Stomach (tissue), 4 donors: ENCODE results near the gene EMD.

Source experiments
- EP300 ChIP-seq: sonication (generic); formaldehyde crosslinking; IDR thresholded peaks from one replicate; pipeline ENCODE4 v1.6.1; 2017; ENCODE audit warnings: antibody characterized with exemption
- POLR2A ChIP-seq, 4 donors: fragments of 450-650 bp; IDR thresholded peaks; one replicate each; pipeline ENCODE4 v1.6.1; 2016; ENCODE audit warnings: antibody characterized with exemption in 4 of 4, control low read depth in 2 of 4, mild to moderate bottlenecking in 1 of 4, moderate library complexity in 1 of 4
- POLR2AphosphoS5 ChIP-seq, 3 donors: sonication (generic); formaldehyde crosslinking; IDR thresholded peaks; one replicate each; pipeline ENCODE4 v1.6.1; 2016; ENCODE audit warnings: antibody characterized with exemption in 3 of 3
- TF ChIP-seq, protein P1 (sequence below), 7 experiments: fragments of 450-650 bp in 4 of 7; fragments of 200-600 bp in 3 of 7; sonication (generic) in 3 of 7; IDR thresholded peaks; one replicate each; pipeline ENCODE4 v1.5.1; 2016 to 2019; ENCODE audit warnings: antibody characterized with exemption in 7 of 7, control low read depth in 2 of 7, mild to moderate bottlenecking in 1 of 7

DNA sequence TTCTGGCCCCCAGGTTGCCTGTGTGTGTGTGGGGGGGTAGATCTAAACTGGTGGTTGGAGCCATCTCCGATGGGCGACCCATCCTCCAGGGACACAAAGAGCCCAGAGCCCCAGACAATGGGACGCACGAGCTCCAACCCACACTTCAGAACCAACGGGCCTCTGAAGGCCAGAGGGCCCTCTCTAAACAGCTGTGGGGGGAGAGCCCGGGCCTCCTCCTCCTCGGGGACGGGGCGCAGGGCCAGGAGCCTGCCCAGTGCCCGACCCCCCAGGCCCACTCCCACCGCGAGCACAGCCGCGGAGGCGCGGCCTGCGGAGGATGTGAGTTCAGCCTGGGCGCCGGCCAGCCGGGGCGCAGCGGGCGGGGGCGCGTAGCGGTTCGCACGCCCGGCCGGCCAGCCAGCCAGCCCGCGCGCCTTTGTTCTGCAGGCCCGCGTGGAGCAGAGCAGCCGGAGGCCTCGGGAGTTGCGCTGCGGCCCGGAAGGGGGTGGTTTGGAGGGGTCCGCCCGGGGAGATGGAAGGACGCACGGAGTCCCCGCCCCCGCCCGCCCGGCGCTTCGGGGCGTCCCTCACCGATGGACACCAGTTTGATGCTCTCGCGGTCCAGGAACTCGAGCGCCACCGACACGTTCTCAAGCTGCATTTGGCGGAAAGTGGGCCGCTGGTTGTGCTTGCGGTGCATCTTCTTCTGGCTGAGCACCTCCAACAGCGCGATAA is 8.6 kb upstream of the EMD start:
- TF ChIP-seq, protein P1, sequence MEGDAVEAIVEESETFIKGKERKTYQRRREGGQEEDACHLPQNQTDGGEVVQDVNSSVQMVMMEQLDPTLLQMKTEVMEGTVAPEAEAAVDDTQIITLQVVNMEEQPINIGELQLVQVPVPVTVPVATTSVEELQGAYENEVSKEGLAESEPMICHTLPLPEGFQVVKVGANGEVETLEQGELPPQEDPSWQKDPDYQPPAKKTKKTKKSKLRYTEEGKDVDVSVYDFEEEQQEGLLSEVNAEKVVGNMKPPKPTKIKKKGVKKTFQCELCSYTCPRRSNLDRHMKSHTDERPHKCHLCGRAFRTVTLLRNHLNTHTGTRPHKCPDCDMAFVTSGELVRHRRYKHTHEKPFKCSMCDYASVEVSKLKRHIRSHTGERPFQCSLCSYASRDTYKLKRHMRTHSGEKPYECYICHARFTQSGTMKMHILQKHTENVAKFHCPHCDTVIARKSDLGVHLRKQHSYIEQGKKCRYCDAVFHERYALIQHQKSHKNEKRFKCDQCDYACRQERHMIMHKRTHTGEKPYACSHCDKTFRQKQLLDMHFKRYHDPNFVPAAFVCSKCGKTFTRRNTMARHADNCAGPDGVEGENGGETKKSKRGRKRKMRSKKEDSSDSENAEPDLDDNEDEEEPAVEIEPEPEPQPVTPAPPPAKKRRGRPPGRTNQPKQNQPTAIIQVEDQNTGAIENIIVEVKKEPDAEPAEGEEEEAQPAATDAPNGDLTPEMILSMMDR (IDR thresholded peaks at IDR 0.05) = no peak
- TF ChIP-seq EP300 = no peak
- TF ChIP-seq POLR2A (IDR thresholded peaks at IDR 0.05) = no peak
- no peak for TF ChIP-seq POLR2AphosphoS5 (IDR thresholded peaks at IDR 0.05)
